ENCODE data around the gene HDAC10. TPM values are rescaled to one million over a fixed set of nuclear protein-coding genes. Genes with fewer than 3 reads are reported as not detected.
A peak's percentile ranks its signal among the peaks of the same experiment; 100 is the strongest.

HDAC10 gene
- total RNA-seq, 2 donors from 2014 or later: 14.1 to 23.6 TPM

- DNase-seq (ENCODE audit: low spot score): no peak
- intact Hi-C loops (cut with DNase I): loop anchor here in 1 of 2 donors (10.0 kb wide), 1 partner anchor 293 kb away; no protein-coding TSS in a partner anchor
Observed at GRCh38 chr22:50227579-50228215, 23.4 kb downstream of the HDAC10 start.

- intact Hi-C loops (cut with DNase I): loop anchor here in 1 of 2 donors (10.0 kb wide), 1 partner anchor 292 kb away; no protein-coding TSS in a partner anchor
- DNase-seq (ENCODE audit: low spot score): no peak
Observed at GRCh38 chr22:50226875-50227165, 24.2 kb downstream of the HDAC10 start.

GRCh38 chr22:50226063-50226874 is 24.8 kb downstream of the HDAC10 start:
- no peak for DNase-seq (ENCODE audit: low spot score)
- intact Hi-C loops (cut with DNase I): loop anchor here in 1 of 2 donors (10.0 kb wide), 1 partner anchor 291 kb away; no protein-coding TSS in a partner anchor

GRCh38 chr22:50225200-50225969 is 25.7 kb downstream of the HDAC10 start:
- intact Hi-C loops (cut with DNase I): loop anchor here in 1 of 2 donors (10.0 kb wide), 1 partner anchor 291 kb away; no protein-coding TSS in a partner anchor
- no peak for DNase-seq (ENCODE audit: low spot score)

- intact Hi-C loops (cut with DNase I): loop anchor here in 1 of 2 donors (10.0 kb wide), 1 partner anchor 289 kb away; no protein-coding TSS in a partner anchor
- no peak for DNase-seq (ENCODE audit: low spot score)
Observed at GRCh38 chr22:50224071-50224470, 27.0 kb downstream of the HDAC10 start.

- intact Hi-C loops (cut with DNase I): loop anchor here in 1 of 2 donors (10.0 kb wide), 1 partner anchor 288 kb away; no protein-coding TSS in a partner anchor
- DNase-seq (ENCODE audit: low spot score): no peak
Observed at GRCh38 chr22:50222508-50222907, 28.6 kb downstream of the HDAC10 start.

GRCh38 chr22:50221410-50222300 is 29.4 kb downstream of the HDAC10 start:
- intact Hi-C loops (cut with DNase I): loop anchor here in 1 of 2 donors (10.0 kb wide), 1 partner anchor 287 kb away; no protein-coding TSS in a partner anchor
- peak; percentile 71 for DNase-seq (ENCODE audit: low spot score)

GRCh38 chr22:50220603-50221409 is 30.3 kb downstream of the HDAC10 start:
- peak; percentile 78 for DNase-seq (ENCODE audit: low spot score)
- intact Hi-C loops (cut with DNase I): loop anchor here in 1 of 2 donors (10.0 kb wide), 1 partner anchor 286 kb away; no protein-coding TSS in a partner anchor

GRCh38 chr22:50219800-50220602 is 31.1 kb downstream of the HDAC10 start:
- intact Hi-C loops (cut with DNase I): loop anchor here (10.0 kb wide), 2 partner anchors 285 to 435 kb away; no protein-coding TSS in a partner anchor
- DNase-seq (ENCODE audit: low spot score): peak; percentile 76

- intact Hi-C loops (cut with DNase I): loop anchor here in 1 of 2 donors (10.0 kb wide), 1 partner anchor 434 kb away; no protein-coding TSS in a partner anchor
- peak; percentile 91 for DNase-seq (ENCODE audit: low spot score)
Observed at GRCh38 chr22:50218996-50219727, 31.9 kb downstream of the HDAC10 start.

- intact Hi-C loops (cut with DNase I): loop anchor here in 1 of 2 donors (10.0 kb wide), 1 partner anchor 434 kb away; no protein-coding TSS in a partner anchor
Observed at GRCh38 chr22:50218153-50218995, 32.7 kb downstream of the HDAC10 start.

GRCh38 chr22:50217543-50218152 is 33.4 kb downstream of the HDAC10 start:
- peak; percentile 67 for DNase-seq (ENCODE audit: low spot score)
- intact Hi-C loops (cut with DNase I): loop anchor here in 1 of 2 donors (10.0 kb wide), 1 partner anchor 433 kb away; no protein-coding TSS in a partner anchor

More at GRCh38 chr22:50218153-50218995, 32.7 kb downstream of the HDAC10 start:
- peak; percentile 78 for DNase-seq (ENCODE audit: low spot score)

- DNase-seq (ENCODE audit: low spot score): no peak
- intact Hi-C loops (cut with DNase I): loop anchor here in 1 of 2 donors (10.0 kb wide), 1 partner anchor 432 kb away; no protein-coding TSS in a partner anchor
Observed at GRCh38 chr22:50216684-50217520, 34.2 kb downstream of the HDAC10 start.
